GM21786 (cell line): Measurements from ENCODE around the gene GOLGA5.
A peak's percentile ranks its signal among the peaks of the same experiment; 100 is the strongest.
"Not testable (repeated sequence)": the region's sequence is repeated elsewhere in the genome, so short reads cannot be mapped to it uniquely, and the experiment has no call there.

ENCODE experiments used
- ATAC-seq: cut with Tn5 transposase; IDR thresholded peaks from one replicate; pipeline ENCODE4 v1.9.1; 2021; ENCODE audit not compliant: unreplicated experiment

The GOLGA5 gene

GRCh38 chr14:92793709-92794546 lies at the start of gene GOLGA5:
GOLGA5 (plus strand) TSS chr14:92794305; CDS start chr14:92797438, 3,133 bp downstream.
- ATAC-seq, result peak; percentile 94

- no peak for ATAC-seq
Observed at GRCh38 chr14:92747701-92748258, 46.3 kb upstream of the GOLGA5 start.

- peak; percentile 86 for ATAC-seq
Observed at GRCh38 chr14:92748259-92749016, 45.7 kb upstream of the GOLGA5 start, which contains the start of gene LGMN. LGMN (minus strand) TSS chr14:92748627; CDS start chr14:92732786, 15,841 bp downstream.

- not testable (repeated sequence) for ATAC-seq
Observed at GRCh38 chr14:92750222-92750728, 43.8 kb upstream of the GOLGA5 start.

- no peak for ATAC-seq
Observed at GRCh38 chr14:92750994-92751400, 43.1 kb upstream of the GOLGA5 start.

- no peak for ATAC-seq
Observed at GRCh38 chr14:92751819-92752218, 42.3 kb upstream of the GOLGA5 start.

- no peak for ATAC-seq
Observed at GRCh38 chr14:92753250-92753649, 40.9 kb upstream of the GOLGA5 start.

- ATAC-seq, result no peak
Observed at GRCh38 chr14:92754966-92755365, 39.1 kb upstream of the GOLGA5 start.

- ATAC-seq, result no peak
Observed at GRCh38 chr14:92755495-92755894, 38.6 kb upstream of the GOLGA5 start.

GRCh38 chr14:92756446-92756845 lies 37.7 kb upstream of the GOLGA5 start:
- no peak for ATAC-seq

- no peak for ATAC-seq
Observed at GRCh38 chr14:92759300-92759678, 34.8 kb upstream of the GOLGA5 start.

GRCh38 chr14:92759679-92760523 lies 34.2 kb upstream of the GOLGA5 start:
- ATAC-seq, result no peak

- ATAC-seq, result no peak
Observed at GRCh38 chr14:92760524-92760805, 33.6 kb upstream of the GOLGA5 start.

- ATAC-seq, result not testable (repeated sequence)
Observed at GRCh38 chr14:92763666-92764631, 30.2 kb upstream of the GOLGA5 start.

GRCh38 chr14:92768236-92768635 lies 25.9 kb upstream of the GOLGA5 start:
- ATAC-seq, result peak; percentile 95

GRCh38 chr14:92768795-92769194 lies 25.3 kb upstream of the GOLGA5 start:
- ATAC-seq, result peak; percentile 1

- no peak for ATAC-seq
Observed at GRCh38 chr14:92770484-92770883, 23.6 kb upstream of the GOLGA5 start.

- no peak for ATAC-seq
Observed at GRCh38 chr14:92774572-92774971, 19.5 kb upstream of the GOLGA5 start.

- peak; percentile 94 for ATAC-seq
Observed at GRCh38 chr14:92775292-92775691, 18.8 kb upstream of the GOLGA5 start.
